PC-3 (cell line): ENCODE measurements around the gene NDUFA11. TPM values are rescaled to one million over a fixed set of nuclear protein-coding genes. Genes with fewer than 3 reads are reported as not detected.
"Not testable (repeated sequence)": the region's sequence is repeated elsewhere in the genome, so short reads cannot be mapped to it uniquely, and the experiment has no call there.

Experiments used
- ATAC-seq: fragments of 200-7000 bp; cut with Tn5 transposase; 2 replicates; pipeline ENCODE4 v1.9.1; 2020; ENCODE audit warnings: mild to moderate bottlenecking, moderate library complexity
- BruUV-seq: library from RNA; stranded (reverse); fragments of 400-500 nt; replicated peaks from 2 replicates; lab custom pipeline; 2021; lab: Mats Ljungman, UMichigan
- CTCF ChIA-PET: fragments of 300-600 bp; sonication (Branson Sonifier 250); formaldehyde crosslinking; loops from one replicate; lab custom pipeline; 2022; ENCODE audit warnings: antibody characterized with exemption; lab: Charles Lee
- POLR2A ChIA-PET: fragments of 300-600 bp; sonication (Branson Sonifier 250); formaldehyde crosslinking; loops from one replicate; lab custom pipeline; 2022; ENCODE audit warnings: antibody characterized with exemption; ENCODE audit not compliant: unreplicated experiment; lab: Charles Lee
- DNase-seq: peaks from one replicate; pipeline ENCODE4 v3.0.0-alpha.2; 2015
- H2AFZ ChIP-seq: fragments of 300-600 bp; sonication (generic); 2 replicates; pipeline ENCODE4 v1.6.0; 2016; ENCODE audit warnings: antibody characterized with exemption, low read length
- H3F3A ChIP-seq: fragments of 300-600 bp; sonication (generic); one replicate; pipeline ENCODE4 v1.6.0; 2017; ENCODE audit warnings: antibody characterized with exemption, low read length, control low read depth, mild to moderate bottlenecking; ENCODE audit not compliant: unreplicated experiment
- H3K27ac ChIP-seq: fragments of 300-600 bp; sonication (generic); 2 replicates; pipeline ENCODE4 v1.5.1; 2016; ENCODE audit warnings: mild to moderate bottlenecking, low read length
- H3K27me3 ChIP-seq: fragments of 300-600 bp; sonication (generic); 2 replicates; pipeline ENCODE4 v1.6.1; 2016; ENCODE audit warnings: low read length, mixed read lengths
- H3K36me3 ChIP-seq: fragments of 300-600 bp; sonication (generic); 2 replicates; pipeline ENCODE4 v1.6.1; 2016; ENCODE audit warnings: low read depth, mixed run types, low read length, mixed read lengths
- H3K4me1 ChIP-seq: fragments of 300-600 bp; sonication (generic); 2 replicates; pipeline ENCODE4 v1.5.1; 2016; ENCODE audit warnings: low read length; ENCODE audit not compliant: insufficient read depth
- H3K4me2 ChIP-seq: fragments of 300-600 bp; sonication (generic); 2 replicates; pipeline ENCODE4 v1.6.0; 2016; ENCODE audit warnings: low read length
- H3K4me3 ChIP-seq: fragments of 300-600 bp; sonication (generic); 2 replicates; pipeline ENCODE4 v1.5.1; 2016; ENCODE audit warnings: mild to moderate bottlenecking, low read length, mixed read lengths
- H3K79me2 ChIP-seq: fragments of 300-600 bp; sonication (generic); 2 replicates; pipeline ENCODE4 v1.6.1; 2017; ENCODE audit warnings: low read length, mixed read lengths
- H3K9ac ChIP-seq: fragments of 300-600 bp; sonication (generic); 2 replicates; pipeline ENCODE4 v1.6.0; 2016; ENCODE audit warnings: mild to moderate bottlenecking, low read length
- H3K9me2 ChIP-seq: fragments of 300-600 bp; sonication (generic); replicated peaks from 2 replicates; pipeline ENCODE4 v1.6.1; 2016; ENCODE audit warnings: mixed run types, low read length, mixed read lengths
- H3K9me3 ChIP-seq: fragments of 300-600 bp; sonication (generic); 2 replicates; pipeline ENCODE4 v1.6.1; 2016; ENCODE audit warnings: low read length, mixed read lengths
- H4K20me1 ChIP-seq: fragments of 300-600 bp; sonication (generic); 2 replicates; pipeline ENCODE4 v1.6.1; 2016; ENCODE audit warnings: low read length, mixed read lengths
- intact Hi-C: fragments of 100-400 bp; cut with micrococcal nuclease; formaldehyde crosslinking; loops from 2 replicates; pipeline ENCODE4 v1.9.0; 2023
- total RNA-seq: library from RNA; depleted of rRNA; stranded (reverse); fragments of >200 nt; gene quantifications from 2 replicates; pipeline ENCODE4 v1.2.3, GENCODE V29; 2014; rRNA removed

Gene NDUFA11
- total RNA-seq, 1 experiment from 2014 or later = 669 TPM

- POLR2A ChIA-PET, H2AFZ ChIP-seq, H3K36me3 ChIP-seq, H3K9me3 ChIP-seq, H3K9ac ChIP-seq, CTCF ChIA-PET, H3K27me3 ChIP-seq, H3K79me2 ChIP-seq, ATAC-seq, DNase-seq, BruUV-seq, H3K4me3 ChIP-seq, H3K27ac ChIP-seq, H4K20me1 ChIP-seq, H3K9me2 ChIP-seq, intact Hi-C loops, H3K4me2 ChIP-seq, H3F3A ChIP-seq: not testable (repeated sequence)
- peaks cover 18% of the 10 kb centered on the region for H3K4me1 ChIP-seq
Measured at GRCh38 chr19:5847846-5848245, 55.7 kb downstream of the NDUFA11 start.

Other genes with a start within 250 kb of the NDUFA11 start
- 331 and 456 TPM in 2 replicates for gene MICOS13, start 223.3 kb downstream of the NDUFA11 start, total RNA-seq
- 8.6 and 10.9 TPM in 2 replicates for gene HSD11B1L, start 222.8 kb downstream of the NDUFA11 start, total RNA-seq
- gene RPL36, start 213.5 kb downstream of the NDUFA11 start, total RNA-seq = 2,190 and 2,470 TPM in 2 replicates
- 217 and 306 TPM in 2 replicates for gene LONP1, start 183.6 kb downstream of the NDUFA11 start, total RNA-seq
- not detected in 2 replicates for gene CATSPERD, start 183.2 kb downstream of the NDUFA11 start, total RNA-seq
- gene PRR22, start 119.0 kb downstream of the NDUFA11 start, total RNA-seq = 3.5 and 5.6 TPM in 2 replicates
- 118 and 148 TPM in 2 replicates for gene DUS3L, start 112.6 kb downstream of the NDUFA11 start, total RNA-seq
- 3.9 and 8.8 TPM in 2 replicates for gene NRTN, start 98.7 kb downstream of the NDUFA11 start, total RNA-seq
- gene FUT6, start 64.1 kb downstream of the NDUFA11 start, total RNA-seq = 0.69 TPM in 1 of 2 replicates, not detected in the other
- gene FUT3, start 52.3 kb downstream of the NDUFA11 start, total RNA-seq = 7.7 and 7.8 TPM in 2 replicates
- gene FUT5, start 33.2 kb downstream of the NDUFA11 start, total RNA-seq = 0.35 TPM in 1 of 2 replicates, not detected in the other
- gene VMAC, start 1.1 kb upstream of the NDUFA11 start, total RNA-seq = 7.8 and 8.3 TPM in 2 replicates
- gene CAPS, start 10.5 kb upstream of the NDUFA11 start, total RNA-seq = 255 and 280 TPM in 2 replicates
- gene RANBP3, start 74.3 kb upstream of the NDUFA11 start, total RNA-seq = 114 and 153 TPM in 2 replicates
- gene RFX2, start 206.7 kb upstream of the NDUFA11 start, total RNA-seq = 10.5 and 11.3 TPM in 2 replicates
- gene ACSBG2, start 231.9 kb upstream of the NDUFA11 start, total RNA-seq = not detected in 2 replicates